ENCODE measurements around the gene ZNF880. TPM values are rescaled to one million over a fixed set of nuclear protein-coding genes. Genes with fewer than 3 reads are reported as not detected.
A peak's percentile ranks its signal among the peaks of the same experiment; 100 is the strongest.
"Not testable (repeated sequence)": the region's sequence is repeated elsewhere in the genome, so short reads cannot be mapped to it uniquely, and the experiment has no call there.

ZNF880 gene
- polyA plus RNA-seq, 2 of the 4 experiments (the other 2 are of a cell fraction): 0.90 to 1.7 TPM

- TF ChIP-seq CBX2 (IDR thresholded peaks at IDR 0.05; ENCODE audit: borderline replicate concordance, low read depth): no peak
Measured at GRCh38 chr19:52336117-52336790, 33.5 kb upstream of the ZNF880 start, which contains the start of gene ZNF610 (continued).

- Histone ChIP-seq H3K4me1 (no peaks in the 10 kb centered on the region), H3K4me3 (no peak overlapping the region; the same call in 2 of the 3 replicates), H3K4me2 (no peak overlapping the region), H3K9me3 (peaks cover 77% of the 10 kb centered on the region), H3K27ac (no peak overlapping the region)
- DNase-seq (ENCODE audit: low read depth in 1 of 2, low spot score in 1 of 2) (no peak), ATAC-seq (no peak), FAIRE-seq (no peak)
- POLR2A ChIA-PET: no interaction called here
- TF ChIP-seq CBX8 (IDR thresholded peaks at IDR 0.05): no peak
- TF ChIP-seq, protein P1, sequence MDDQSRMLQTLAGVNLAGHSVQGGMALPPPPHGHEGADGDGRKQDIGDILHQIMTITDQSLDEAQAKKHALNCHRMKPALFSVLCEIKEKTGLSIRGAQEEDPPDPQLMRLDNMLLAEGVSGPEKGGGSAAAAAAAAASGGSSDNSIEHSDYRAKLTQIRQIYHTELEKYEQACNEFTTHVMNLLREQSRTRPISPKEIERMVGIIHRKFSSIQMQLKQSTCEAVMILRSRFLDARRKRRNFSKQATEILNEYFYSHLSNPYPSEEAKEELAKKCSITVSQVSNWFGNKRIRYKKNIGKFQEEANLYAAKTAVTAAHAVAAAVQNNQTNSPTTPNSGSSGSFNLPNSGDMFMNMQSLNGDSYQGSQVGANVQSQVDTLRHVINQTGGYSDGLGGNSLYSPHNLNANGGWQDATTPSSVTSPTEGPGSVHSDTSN (IDR thresholded peaks at IDR 0.05): no peak
- WGBS (ENCODE audit: missing lambda C conversion rate): 34% methylated on average over 9 of the region's 9 CpGs
- CTCF ChIA-PET: no interaction called here
Measured at GRCh38 chr19:52336791-52337381, 32.8 kb upstream of the ZNF880 start.

DNA sequence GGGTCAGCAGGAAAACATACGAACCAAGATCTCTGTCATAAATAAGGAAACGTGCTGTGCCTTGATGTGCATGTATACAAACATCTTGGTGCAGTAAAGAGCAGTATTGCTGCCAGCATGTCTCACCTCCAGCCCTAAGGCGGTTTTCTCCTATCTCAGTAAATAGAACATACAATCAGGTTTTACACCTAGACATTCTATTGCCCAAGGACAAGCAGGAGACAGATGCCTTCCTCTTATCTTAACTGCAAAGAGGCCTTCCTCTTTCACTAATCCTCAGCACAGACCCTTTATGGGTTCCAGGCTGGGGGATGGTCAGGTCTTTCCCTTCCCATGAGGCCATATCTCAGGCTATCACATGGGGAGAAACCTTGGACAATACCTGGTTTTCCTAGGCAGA lies 30.7 kb upstream of the ZNF880 start:
- ATAC-seq; DNase-seq (ENCODE audit: low read depth in 1 of 2, low spot score in 1 of 2); H3K27ac ChIP-seq; H3K4me2 ChIP-seq; POLR2A ChIA-PET; CTCF ChIA-PET; FAIRE-seq; H3K4me3 ChIP-seq; H3K4me1 ChIP-seq: not testable (repeated sequence)
- WGBS (ENCODE audit: missing lambda C conversion rate): 5% methylated on average over 3 of the region's 3 CpGs
- peaks cover 78% of the 10 kb centered on the region for H3K9me3 ChIP-seq

- no peak for TF ChIP-seq HDAC2 (IDR thresholded peaks at IDR 0.05)
- TF ChIP-seq RAD21 (conservative IDR thresholded peaks at IDR 0.05 in 1 of 2, IDR thresholded peaks at IDR 0.05 in 1 of 2): peak in 1 of 2 experiments; percentile 10; a peak in 1 of 5 replicates
- Histone ChIP-seq H3K9me3 (peaks cover 70% of the 10 kb centered on the region), H3K4me3 (no peak overlapping the region), H3K27ac (no peak overlapping the region), H3K4me2 (no peak overlapping the region), H3K4me1 (no peaks in the 10 kb centered on the region)
- CTCF ChIA-PET: no interaction called here
- 13% methylated on average over 8 of the region's 8 CpGs for WGBS (ENCODE audit: missing lambda C conversion rate)
- FAIRE-seq (no peak), ATAC-seq (no peak), DNase-seq (ENCODE audit: low read depth in 1 of 2, low spot score in 1 of 2) (peak in 1 of 2 experiments; percentile 40)
- POLR2A ChIA-PET: no interaction called here
Measured at GRCh38 chr19:52343548-52343947, 26.2 kb upstream of the ZNF880 start.

- ChIA-PET POLR2A (no interaction called here), CTCF (interaction anchor here (1.0 to 1.1 kb wide), 2 partner anchors 10 to 363 kb away, joined by 3 to 4 read pairs; partner anchors contain the start of gene ZNF610)
- ATAC-seq (no peak), DNase-seq (ENCODE audit: low read depth in 1 of 2, low spot score in 1 of 2) (no peak), FAIRE-seq (no peak)
- H3K9me3 ChIP-seq: peaks cover 79% of the 10 kb centered on the region
- H3K4me2 ChIP-seq: no peak overlapping the region
- no peaks in the 10 kb centered on the region for H3K4me1 ChIP-seq
- no peak overlapping the region for H3K27ac ChIP-seq
- WGBS (ENCODE audit: missing lambda C conversion rate): 17% methylated on average over 6 of the region's 6 CpGs
- no peak overlapping the region for H3K4me3 ChIP-seq
- no peak for TF ChIP-seq HMGXB4 (CRISPR knock-in tag; IDR thresholded peaks at IDR 0.05; ENCODE audit: borderline replicate concordance)
- TF ChIP-seq JUNB (IDR thresholded peaks at IDR 0.05): no peak
- TF ChIP-seq SMC3 (IDR thresholded peaks at IDR 0.05): no peak
- no peak for TF ChIP-seq TFCP2L1 (CRISPR knock-in tag; IDR thresholded peaks at IDR 0.05)
- TF ChIP-seq, protein P2, sequence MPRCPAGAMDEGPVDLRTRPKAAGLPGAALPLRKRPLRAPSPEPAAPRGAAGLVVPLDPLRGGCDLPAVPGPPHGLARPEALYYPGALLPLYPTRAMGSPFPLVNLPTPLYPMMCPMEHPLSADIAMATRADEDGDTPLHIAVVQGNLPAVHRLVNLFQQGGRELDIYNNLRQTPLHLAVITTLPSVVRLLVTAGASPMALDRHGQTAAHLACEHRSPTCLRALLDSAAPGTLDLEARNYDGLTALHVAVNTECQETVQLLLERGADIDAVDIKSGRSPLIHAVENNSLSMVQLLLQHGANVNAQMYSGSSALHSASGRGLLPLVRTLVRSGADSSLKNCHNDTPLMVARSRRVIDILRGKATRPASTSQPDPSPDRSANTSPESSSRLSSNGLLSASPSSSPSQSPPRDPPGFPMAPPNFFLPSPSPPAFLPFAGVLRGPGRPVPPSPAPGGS (IDR thresholded peaks at IDR 0.05): no peak
- TF ChIP-seq HES2 (IDR thresholded peaks at IDR 0.05): no peak
Measured at GRCh38 chr19:52345162-52345561, 24.6 kb upstream of the ZNF880 start.

Measured in A549 (cell line).